ENCODE data around the gene EIF6. TPM values are rescaled to one million over a fixed set of nuclear protein-coding genes. Genes with fewer than 3 reads are reported as not detected.

EIF6 gene
- total RNA-seq, 4 donors from 2014 or later: 69.5 to 110 (median 86.8) TPM

DNA sequence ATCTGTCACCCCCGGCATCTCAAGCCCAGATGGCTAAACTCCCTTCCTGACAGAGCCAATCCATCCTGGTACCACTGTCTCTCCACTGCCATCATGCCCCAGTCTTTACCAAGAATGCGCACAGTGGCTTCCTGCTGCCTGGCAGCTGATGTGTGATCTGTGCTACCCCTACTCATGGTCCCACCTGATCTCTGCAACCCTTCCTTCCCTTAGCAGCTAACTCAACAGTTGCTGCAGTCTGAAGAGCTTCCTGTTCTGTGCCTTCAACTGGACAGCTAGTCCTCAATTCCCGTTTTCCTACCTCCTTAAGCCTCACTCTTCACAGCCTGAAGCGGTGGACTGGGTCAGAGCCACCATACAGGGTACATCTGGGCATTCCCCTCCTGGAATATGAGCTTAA is 15.2 kb upstream of the EIF6 start:
- H3K4me1 ChIP-seq: peaks cover 0 to 14% (median 0%) of the 10 kb centered on the region in 4 donors
- H3K4me3 ChIP-seq: no peak overlapping the region
- no peak for TF ChIP-seq EP300 (IDR thresholded peaks at IDR 0.05)
- TF ChIP-seq POLR2A (IDR thresholded peaks at IDR 0.05): no peak
- TF ChIP-seq CTCF (IDR thresholded peaks at IDR 0.05): no peak
- H3K36me3 ChIP-seq: no peaks in the 10 kb centered on the region
- H3K27ac ChIP-seq: no peak overlapping the region
- no peaks in the 10 kb centered on the region for H3K9me3 ChIP-seq
- DNase-seq (ENCODE audit: low spot score in 2 of 2): no peak
- no peaks in the 10 kb centered on the region for H3K27me3 ChIP-seq
- 74 to 79% methylated on average over 4 of the region's 4 CpGs for WGBS, 2 donors

GRCh38 chr20:35298264-35298663 is 13.7 kb upstream of the EIF6 start:
- H3K27ac ChIP-seq: no peak overlapping the region
- H3K36me3 ChIP-seq: no peaks in the 10 kb centered on the region
- H3K27me3 ChIP-seq: no peaks in the 10 kb centered on the region
- no peak for TF ChIP-seq POLR2A (IDR thresholded peaks at IDR 0.05)
- TF ChIP-seq CTCF (IDR thresholded peaks at IDR 0.05): no peak
- TF ChIP-seq EP300 (IDR thresholded peaks at IDR 0.05): no peak
- DNase-seq (ENCODE audit: low spot score in 2 of 2): no peak
- peaks cover 0 to 3% (median 0%) of the 10 kb centered on the region in 4 donors for H3K4me1 ChIP-seq
- WGBS, 2 donors: 59 to 86% methylated on average over 5 of the region's 5 CpGs
- no peaks in the 10 kb centered on the region for H3K9me3 ChIP-seq
- H3K4me3 ChIP-seq: no peak overlapping the region

- Histone ChIP-seq H3K36me3 (no peaks in the 10 kb centered on the region), H3K4me1 (no peaks in the 10 kb centered on the region), H3K4me3 (no peak overlapping the region), H3K27ac (no peak overlapping the region), H3K27me3 (no peaks in the 10 kb centered on the region), H3K9me3 (no peaks in the 10 kb centered on the region)
- TF ChIP-seq CTCF (IDR thresholded peaks at IDR 0.05) (no peak), POLR2A (IDR thresholded peaks at IDR 0.05) (no peak), EP300 (IDR thresholded peaks at IDR 0.05) (no peak)
- no peak for DNase-seq (ENCODE audit: low spot score in 2 of 2)
- 89 to 90% methylated on average over 14 of the region's 14 CpGs for WGBS, 2 donors
Measured at GRCh38 chr20:35297740-35298139, 13.2 kb upstream of the EIF6 start.

GRCh38 chr20:35297155-35297554 is 12.6 kb upstream of the EIF6 start:
- DNase-seq (ENCODE audit: low spot score in 2 of 2): no peak
- Histone ChIP-seq H3K27me3 (no peaks in the 10 kb centered on the region), H3K4me1 (no peaks in the 10 kb centered on the region), H3K9me3 (no peaks in the 10 kb centered on the region), H3K36me3 (no peaks in the 10 kb centered on the region), H3K4me3 (no peak overlapping the region), H3K27ac (no peak overlapping the region)
- TF ChIP-seq POLR2A (IDR thresholded peaks at IDR 0.05): no peak
- no peak for TF ChIP-seq EP300 (IDR thresholded peaks at IDR 0.05)
- no peak for TF ChIP-seq CTCF (IDR thresholded peaks at IDR 0.05)
- WGBS, 2 donors: 55 to 56% methylated on average over 8 of the region's 8 CpGs

- no peak overlapping the region for H3K27ac ChIP-seq
- DNase-seq (ENCODE audit: low spot score in 2 of 2): no peak
- 38 to 52% methylated on average over 7 to 9 of the region's 9 CpGs for WGBS, 2 donors
- H3K4me3 ChIP-seq: no peak overlapping the region
- H3K27me3 ChIP-seq: no peaks in the 10 kb centered on the region
- no peaks in the 10 kb centered on the region for H3K36me3 ChIP-seq
- H3K4me1 ChIP-seq: no peaks in the 10 kb centered on the region
- H3K9me3 ChIP-seq: no peaks in the 10 kb centered on the region
- TF ChIP-seq CTCF (IDR thresholded peaks at IDR 0.05) (no peak), EP300 (IDR thresholded peaks at IDR 0.05) (no peak), POLR2A (IDR thresholded peaks at IDR 0.05) (no peak)
Measured at GRCh38 chr20:35296101-35296554, 11.6 kb upstream of the EIF6 start.

Measured in tibial nerve (tissue), 4 donors.